Endothelial cell of umbilical vein (primary cell): ENCODE data around the gene SPATS1. TPM values are rescaled to one million over a fixed set of nuclear protein-coding genes. Genes with fewer than 3 reads are reported as not detected.

Source experiments
- BruUV-seq: library from RNA; stranded (reverse); fragments of 400-500 nt; replicated peaks from 2 replicates; lab custom pipeline; 2021; lab: Mats Ljungman, UMichigan
- CTCF ChIA-PET: fragments of 300-600, 350-600 bp; sonication (Branson Sonifier 250); formaldehyde crosslinking; loops from one replicate; lab custom pipeline; 2021; ENCODE audit warnings: antibody characterized with exemption, inconsistent platforms; lab: Charles Lee
- POLR2A ChIA-PET: fragments of 300-600, 350-600 bp; sonication (Branson Sonifier 250); formaldehyde crosslinking; loops from one replicate; lab custom pipeline; 2021; ENCODE audit warnings: antibody characterized with exemption, inconsistent platforms; lab: Charles Lee
- DNase-seq: peaks from one replicate; pipeline ENCODE4 v3.0.0-alpha.2; 2011; ENCODE audit warnings: low read depth, low spot score
- FAIRE-seq: peaks from 2 replicates; lab custom pipeline; 2011; peaks lifted over from hg19 to GRCh38; lab: Jason Lieb, UNC
- H2AFZ ChIP-seq: 2 replicates; pipeline ENCODE4 v1.6.0; 2012; ENCODE audit warnings: low read depth, low read length, control low read depth, inconsistent platforms
- H3K27ac ChIP-seq: 2 replicates; pipeline ENCODE4 v1.5.1; 2011; ENCODE audit warnings: low read depth, mild to moderate bottlenecking, control low read depth, low read length, moderate library complexity; ENCODE audit not compliant: insufficient read depth
- H3K27me3 ChIP-seq, 2 experiments: 2 replicates each; pipeline versions ENCODE4 v1.6.0 to v1.6.1; 2011; ENCODE audit warnings: low read length in 2 of 2, mixed read lengths in 1 of 2; ENCODE audit not compliant: control insufficient read depth in 2 of 2, insufficient read depth in 2 of 2
- H3K36me3 ChIP-seq, 2 experiments: 2 replicates in 1 of 2; 3 replicates in 1 of 2; pipeline ENCODE4 v1.5.1; 2011; ENCODE audit warnings: low read length in 2 of 2, mild to moderate bottlenecking in 1 of 2, moderate library complexity in 1 of 2; ENCODE audit not compliant: control insufficient read depth in 2 of 2, insufficient read depth in 2 of 2; ENCODE audit errors: extremely low read depth in 1 of 2
- H3K4me1 ChIP-seq: 3 replicates; pipeline ENCODE4 v1.5.1; 2011; ENCODE audit warnings: mild to moderate bottlenecking, low read length; ENCODE audit not compliant: control insufficient read depth, insufficient read depth; ENCODE audit errors: extremely low read depth
- H3K4me2 ChIP-seq: 2 replicates; pipeline ENCODE4 v1.6.1; 2011; ENCODE audit warnings: low read length, control low read depth, mixed read lengths; ENCODE audit not compliant: insufficient read depth
- H3K4me3 ChIP-seq, 3 experiments: fragments of 200-600 bp in 1 of 3; sonication (generic), shearing (Covaris generic) in 1 of 3; replicated peaks in 1 of 3; 2 replicates each; pipeline ENCODE4 v1.5.1; 2011 to 2016; ENCODE audit warnings: control low read depth in 3 of 3, low read length in 3 of 3, mild to moderate bottlenecking in 2 of 3, inconsistent platforms in 1 of 3, low read depth in 1 of 3, moderate library complexity in 1 of 3; ENCODE audit not compliant: insufficient read depth in 1 of 3
- H3K79me2 ChIP-seq: 2 replicates; pipeline ENCODE4 v1.6.0; 2012; ENCODE audit warnings: low read length, inconsistent platforms; ENCODE audit not compliant: control insufficient read depth, insufficient read depth
- H3K9ac ChIP-seq: replicated peaks from 2 replicates; pipeline ENCODE3; 2011; ENCODE audit warnings: low read length, control low read depth; ENCODE audit not compliant: insufficient read depth; ENCODE audit errors: extremely low read depth
- H3K9me1 ChIP-seq: replicated peaks from 3 replicates; pipeline ENCODE4 v1.6.0; 2011; ENCODE audit warnings: mild to moderate bottlenecking, low read length; ENCODE audit not compliant: control insufficient read depth, insufficient read depth; ENCODE audit errors: extremely low read depth
- H3K9me3 ChIP-seq: replicated peaks from 2 replicates; pipeline ENCODE4 v1.5.1; 2012; ENCODE audit warnings: low read length, inconsistent platforms; ENCODE audit not compliant: control insufficient read depth, insufficient read depth
- H4K20me1 ChIP-seq: replicated peaks from 2 replicates; pipeline ENCODE3; 2011; ENCODE audit warnings: mild to moderate bottlenecking, low read length; ENCODE audit not compliant: control insufficient read depth, insufficient read depth; ENCODE audit errors: extremely low read depth
- EZH2 ChIP-seq: IDR thresholded peaks from 2 replicates; pipeline ENCODE4 v1.6.1; 2012; ENCODE audit warnings: borderline replicate concordance, low read depth, mild to moderate bottlenecking, moderate library complexity, low read length, inconsistent platforms; ENCODE audit not compliant: severe bottlenecking
- FOS ChIP-seq: IDR thresholded peaks from 2 replicates; pipeline ENCODE4 v1.6.1; 2011; ENCODE audit warnings: mild to moderate bottlenecking, low read length, moderate library complexity, borderline replicate concordance; ENCODE audit not compliant: insufficient read depth
- GATA2 ChIP-seq: IDR thresholded peaks from 2 replicates; pipeline ENCODE4 v1.7.0; 2011; ENCODE audit warnings: low read depth, mild to moderate bottlenecking, moderate library complexity, mixed read lengths, low read length; ENCODE audit not compliant: insufficient read length, insufficient read depth
- JUN ChIP-seq: IDR thresholded peaks from 2 replicates; pipeline ENCODE4 v1.6.1; 2011; ENCODE audit warnings: borderline replicate concordance, low read depth; ENCODE audit not compliant: insufficient read length, insufficient read depth
- MYC ChIP-seq: IDR thresholded peaks from one replicate; pipeline ENCODE4 v1.6.1; 2011; ENCODE audit warnings: mild to moderate bottlenecking, low read depth, low read length
- POLR2A ChIP-seq: IDR thresholded peaks from 2 replicates; pipeline ENCODE4 v1.6.1; 2012; ENCODE audit warnings: low read depth, mild to moderate bottlenecking, control low read depth, low read length
- POLR2AphosphoS5 ChIP-seq: IDR thresholded peaks from 2 replicates; pipeline ENCODE4 v1.6.1; 2012; ENCODE audit warnings: low read depth, mild to moderate bottlenecking, control low read depth, low read length, moderate library complexity; ENCODE audit not compliant: insufficient read depth
- dilution Hi-C: fragments of 300-500 bp; cut with MboI; formaldehyde crosslinking; loops from one replicate; pipeline ENCODE4 v1.15.0; 2019; ENCODE audit warnings: low sequenced_read_pairs; ENCODE audit not compliant: extremely low pct_ligation_motif_present
- intact Hi-C: fragments of 100-400 bp; cut with micrococcal nuclease; formaldehyde crosslinking; loops from one replicate; pipeline ENCODE4 v1.10.0; 2022
- polyA plus RNA-seq, 4 experiments: library from polyadenylated mRNA; depleted of rRNA in 3 of 4; stranded (reverse) in 3 of 4; unstranded in 1 of 4; fragments of >200 nt; gene quantifications; 2 replicates each; pipeline versions ENCODE4 v1.2.1 to v1.2.3, GENCODE V29; 2011 to 2012; ENCODE audit warnings: missing spikeins in 1 of 4
- total RNA-seq: library from RNA; stranded (reverse); gene quantifications from 2 replicates; pipeline ENCODE4 v1.2.3, GENCODE V29; 2021
- TF ChIP-seq, protein P1 (sequence below), 2 donors: IDR thresholded peaks; 1 replicate in 1 of 2; 2 replicates in 1 of 2; pipeline ENCODE4 v1.5.1; 2011; ENCODE audit warnings: low read length in 2 of 2, mild to moderate bottlenecking in 2 of 2, moderate library complexity in 2 of 2, control low read depth in 1 of 2, inconsistent platforms in 1 of 2, low read depth in 1 of 2; ENCODE audit not compliant: insufficient read depth in 1 of 2; ENCODE audit errors: extremely low read depth in 1 of 2
- TF ChIP-seq, protein P2 (sequence below): IDR thresholded peaks from 2 replicates; pipeline ENCODE4 v1.6.1; 2011; ENCODE audit not compliant: insufficient read depth, insufficient read length

The SPATS1 gene
- total and polyA plus RNA-seq, 2 donors (not counting 3 experiments of a cell fraction or from before 2014, with no cell fraction given): not detected

DNA sequence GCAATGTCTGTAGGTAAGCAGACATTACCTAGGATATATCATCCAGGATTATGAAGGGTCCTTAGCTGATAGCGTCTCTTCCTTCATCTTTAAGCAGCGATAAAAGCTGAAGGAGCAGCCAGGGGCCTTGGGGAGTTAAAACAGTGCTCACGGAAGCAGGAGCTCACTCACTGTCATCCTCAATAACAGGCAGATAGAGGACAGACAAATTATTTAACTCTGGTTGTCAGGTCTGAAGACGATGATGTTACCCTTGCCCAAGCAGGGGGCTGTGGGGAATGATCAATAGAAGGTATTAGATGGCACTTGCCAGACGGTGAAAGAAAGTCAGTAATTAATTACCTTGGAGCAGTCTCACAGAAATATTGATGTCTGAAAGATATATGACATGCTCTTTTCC, 12.6 kb upstream of the SPATS1 start:
- no TSS peak for BruUV-seq
- ChIA-PET CTCF (no interaction called here), POLR2A (no interaction called here)
- peaks cover 31 to 42% of the 10 kb centered on the region in 2 experiments for H3K27me3 ChIP-seq
- dilution Hi-C loops: no loop called here
- DNase-seq (no peak), FAIRE-seq (no peak)
- no peaks in the 10 kb centered on the region for H4K20me1 ChIP-seq
- H2AFZ ChIP-seq: no peak overlapping the region
- no peaks in the 10 kb centered on the region for H3K79me2 ChIP-seq
- no peaks in the 10 kb centered on the region for H3K4me1 ChIP-seq
- H3K9ac ChIP-seq: no peak overlapping the region
- no peaks in the 10 kb centered on the region for H3K36me3 ChIP-seq
- H3K27ac ChIP-seq: no peak overlapping the region
- H3K4me2 ChIP-seq: no peak overlapping the region
- no peaks in the 10 kb centered on the region for H3K9me3 ChIP-seq
- no peak overlapping the region for H3K4me3 ChIP-seq
- TF ChIP-seq EZH2 (no peak), POLR2A (no peak), JUN (no peak), MYC (no peak), GATA2 (no peak), POLR2AphosphoS5 (no peak), FOS (no peak)
- TF ChIP-seq, protein P1, sequence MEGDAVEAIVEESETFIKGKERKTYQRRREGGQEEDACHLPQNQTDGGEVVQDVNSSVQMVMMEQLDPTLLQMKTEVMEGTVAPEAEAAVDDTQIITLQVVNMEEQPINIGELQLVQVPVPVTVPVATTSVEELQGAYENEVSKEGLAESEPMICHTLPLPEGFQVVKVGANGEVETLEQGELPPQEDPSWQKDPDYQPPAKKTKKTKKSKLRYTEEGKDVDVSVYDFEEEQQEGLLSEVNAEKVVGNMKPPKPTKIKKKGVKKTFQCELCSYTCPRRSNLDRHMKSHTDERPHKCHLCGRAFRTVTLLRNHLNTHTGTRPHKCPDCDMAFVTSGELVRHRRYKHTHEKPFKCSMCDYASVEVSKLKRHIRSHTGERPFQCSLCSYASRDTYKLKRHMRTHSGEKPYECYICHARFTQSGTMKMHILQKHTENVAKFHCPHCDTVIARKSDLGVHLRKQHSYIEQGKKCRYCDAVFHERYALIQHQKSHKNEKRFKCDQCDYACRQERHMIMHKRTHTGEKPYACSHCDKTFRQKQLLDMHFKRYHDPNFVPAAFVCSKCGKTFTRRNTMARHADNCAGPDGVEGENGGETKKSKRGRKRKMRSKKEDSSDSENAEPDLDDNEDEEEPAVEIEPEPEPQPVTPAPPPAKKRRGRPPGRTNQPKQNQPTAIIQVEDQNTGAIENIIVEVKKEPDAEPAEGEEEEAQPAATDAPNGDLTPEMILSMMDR (IDR thresholded peaks at IDR 0.05; ENCODE audit: extremely low read depth in 1 of 2, insufficient read depth in 1 of 2, low read depth in 1 of 2, low read length in 2 of 2): no peak
- TF ChIP-seq, protein P2, sequence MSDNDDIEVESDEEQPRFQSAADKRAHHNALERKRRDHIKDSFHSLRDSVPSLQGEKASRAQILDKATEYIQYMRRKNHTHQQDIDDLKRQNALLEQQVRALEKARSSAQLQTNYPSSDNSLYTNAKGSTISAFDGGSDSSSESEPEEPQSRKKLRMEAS: no peak
- H3K9me1 ChIP-seq: no peaks in the 10 kb centered on the region
- intact Hi-C loops: no loop called here
